ENCODE data around the gene WDR7.

- no peak for TF ChIP-seq CTCF (IDR thresholded peaks at IDR 0.05)
- TF ChIP-seq POLR2A (IDR thresholded peaks at IDR 0.05) = no peak
These were observed 233.4 kb downstream of the WDR7 start for GRCh38 chr18:56884511-56884910.

Data from esophagus squamous epithelium (tissue), 4 donors.